GM12891 (cell line): ENCODE measurements around the gene IFI16.

Experiments
- POLR2A ChIP-seq: IDR thresholded peaks from 2 replicates; pipeline ENCODE4 v1.6.1; 2011; ENCODE audit warnings: low read depth, low read length, control low read depth
- POLR2AphosphoS5 ChIP-seq: IDR thresholded peaks from 2 replicates; pipeline ENCODE4 v1.6.1; 2011; ENCODE audit warnings: low read depth, low read length, control low read depth

DNA sequence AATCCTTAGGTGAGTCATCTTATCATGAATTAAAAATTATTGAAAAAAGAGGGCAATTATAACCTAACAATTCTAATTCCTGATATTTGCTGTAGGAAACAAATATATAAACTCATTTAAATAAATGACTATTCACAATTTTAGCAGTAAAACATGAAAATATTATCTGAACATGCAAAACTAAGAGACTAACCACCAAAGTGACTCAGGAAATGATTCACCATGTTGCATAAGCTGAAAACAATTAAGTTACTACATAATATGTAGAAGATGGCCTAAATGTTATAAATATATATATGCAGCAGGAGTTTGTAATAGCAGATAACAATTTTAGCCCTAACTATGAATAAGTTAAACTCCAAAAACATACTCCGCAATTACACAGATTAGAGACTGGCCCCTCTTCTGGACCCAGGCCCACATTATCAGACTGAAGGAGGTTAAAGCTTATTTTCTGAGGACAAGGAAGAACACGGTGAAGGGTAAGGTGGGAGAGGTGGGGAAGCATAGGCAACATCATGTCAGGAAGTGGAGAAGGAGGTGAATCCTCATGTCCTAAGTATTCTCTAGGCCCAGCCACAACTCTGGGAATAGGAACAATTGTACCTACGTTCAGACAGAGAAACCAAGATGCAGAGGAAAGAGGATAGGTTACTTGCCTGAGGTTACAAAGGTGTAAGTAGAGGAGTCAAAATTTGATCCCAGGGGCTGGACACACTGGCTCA is 82.5 kb downstream of the IFI16 start:
- TF ChIP-seq POLR2AphosphoS5 (no peak), POLR2A (no peak)
